TTC549 (cell line): ENCODE data around the gene TMEM217.

ENCODE experiments used
- FAIRE-seq: peaks from 2 replicates; lab custom pipeline; 2012; peaks lifted over from hg19 to GRCh38; lab: Jason Lieb, UNC

TMEM217 gene

DNA sequence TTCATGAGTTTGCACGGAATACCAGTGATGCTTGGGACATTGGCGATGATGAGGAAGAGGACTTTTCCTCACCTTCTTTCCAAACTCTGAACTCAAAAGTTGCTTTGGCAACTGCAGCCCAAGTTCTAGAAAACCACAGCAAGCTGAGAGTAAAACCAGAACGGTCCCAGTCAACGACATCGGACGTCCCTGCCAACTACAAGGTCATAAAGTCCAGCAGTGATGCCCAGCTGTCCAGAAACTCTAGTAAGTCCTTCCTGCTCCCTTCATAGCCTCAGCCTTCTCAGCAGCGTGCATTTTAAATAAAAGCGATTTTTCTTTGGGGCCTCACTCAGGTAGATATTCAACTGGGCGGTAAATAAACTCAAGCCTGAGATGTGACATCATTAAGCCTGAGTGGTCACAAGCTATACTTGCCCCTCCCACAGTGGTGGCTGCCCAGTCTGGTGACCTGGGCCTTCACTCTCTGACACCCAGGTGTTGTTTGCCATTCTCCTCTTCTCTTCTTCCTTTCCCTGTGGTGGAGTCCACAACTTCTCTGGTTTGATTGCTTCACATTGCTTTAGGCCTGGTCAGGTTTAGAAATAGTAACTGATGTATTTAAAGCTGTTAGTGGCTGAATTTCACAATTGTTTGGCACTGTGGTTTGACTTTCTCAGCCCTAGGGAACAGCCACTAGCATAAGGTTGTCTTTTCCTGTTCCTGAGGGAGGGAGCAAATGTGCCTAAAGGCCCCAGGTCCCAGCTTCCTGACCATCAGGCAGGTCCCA is 21.6 kb upstream of the TMEM217 start:
- FAIRE-seq = no peak

DNA sequence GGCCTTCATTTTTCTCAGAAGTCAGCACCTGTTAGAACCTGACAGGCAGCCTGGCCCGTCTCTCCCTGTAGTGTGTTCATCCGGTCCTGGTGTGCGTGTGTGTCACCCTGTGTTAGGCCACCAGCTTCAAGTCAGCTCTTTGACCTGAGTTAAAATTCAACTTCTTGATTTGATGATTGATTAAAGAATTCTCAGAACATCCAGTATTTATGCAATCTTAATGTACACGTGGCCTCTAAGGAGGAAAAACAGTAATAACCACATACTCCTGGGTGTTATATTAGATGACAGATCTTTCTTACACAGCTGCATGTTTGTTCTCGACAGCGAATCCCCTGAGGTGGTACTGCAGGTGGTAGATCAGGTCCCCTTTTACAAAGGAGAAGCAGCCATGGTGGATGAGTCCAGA is 19.1 kb upstream of the TMEM217 start:
- FAIRE-seq = no peak

DNA sequence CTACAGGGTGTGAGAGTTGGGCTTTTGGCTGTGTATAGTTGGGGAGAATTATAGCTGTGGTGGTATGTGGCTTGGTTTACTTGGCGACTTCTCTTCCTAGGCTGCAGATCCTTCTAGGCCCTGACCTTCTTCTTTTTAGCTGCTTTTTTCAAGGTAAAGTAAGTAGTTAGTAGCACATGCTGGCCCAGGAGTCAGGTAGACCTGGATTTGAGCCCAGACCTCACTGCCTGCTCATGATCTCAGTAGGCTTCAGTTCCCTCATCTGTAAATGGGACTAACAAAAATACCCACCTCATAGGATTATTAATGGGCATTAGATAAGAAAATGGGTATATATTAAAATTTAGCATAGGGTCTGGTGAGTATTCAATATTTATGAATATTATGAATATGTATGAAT is 17.4 kb upstream of the TMEM217 start:
- FAIRE-seq = no peak

DNA sequence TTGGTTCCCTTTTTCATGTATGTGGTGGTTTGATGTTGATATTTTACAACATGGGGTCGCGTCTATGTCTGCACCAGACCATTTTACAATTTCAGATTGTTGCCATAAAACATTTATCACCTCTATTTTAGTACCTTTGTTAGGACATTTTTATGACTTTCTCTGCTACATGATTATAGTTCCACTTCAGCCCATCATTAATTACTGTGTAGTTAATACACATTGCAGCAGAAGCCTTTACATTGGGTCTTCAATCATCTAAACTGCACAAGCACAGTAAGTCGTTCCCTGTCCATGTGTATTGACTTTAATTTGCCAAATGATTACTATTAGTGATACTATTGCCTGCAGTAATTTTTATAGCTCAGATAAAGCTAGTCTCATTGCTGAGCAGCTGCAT is 15.7 kb upstream of the TMEM217 start:
- no peak for FAIRE-seq

DNA sequence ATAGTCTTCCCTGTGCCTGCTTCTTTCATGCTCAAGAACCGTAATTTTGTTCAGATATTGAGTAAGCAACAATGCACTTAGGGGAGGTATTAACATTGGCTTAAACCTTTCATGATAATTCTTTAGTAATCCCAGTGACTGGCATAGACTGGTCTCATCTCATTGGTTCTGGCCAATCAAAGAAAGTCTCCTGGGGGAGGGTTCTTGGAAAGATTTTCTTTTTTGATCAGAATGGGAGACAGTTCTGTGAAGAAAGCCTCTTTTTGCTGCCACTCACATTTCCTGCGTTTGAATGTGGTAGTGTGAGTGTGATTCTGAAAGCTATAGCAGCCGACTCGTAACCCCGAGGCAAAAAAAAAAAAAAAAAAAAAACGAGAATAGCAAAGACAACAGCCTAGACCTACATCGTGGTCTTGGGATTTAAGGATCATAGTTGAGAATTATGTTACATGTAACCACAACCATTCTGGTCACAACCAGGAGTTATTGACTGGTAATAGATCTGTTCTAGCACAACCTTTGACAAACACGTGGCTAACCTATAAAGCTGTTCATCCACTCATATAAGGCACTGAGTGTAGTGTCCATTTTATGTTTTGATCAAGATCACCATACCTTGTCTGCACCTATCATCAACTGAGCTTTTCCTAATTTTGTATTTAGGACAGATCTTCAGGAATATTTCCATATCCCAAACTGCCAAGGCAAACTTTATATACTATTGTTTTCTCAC is 15.1 kb upstream of the TMEM217 start:
- FAIRE-seq = no peak

DNA sequence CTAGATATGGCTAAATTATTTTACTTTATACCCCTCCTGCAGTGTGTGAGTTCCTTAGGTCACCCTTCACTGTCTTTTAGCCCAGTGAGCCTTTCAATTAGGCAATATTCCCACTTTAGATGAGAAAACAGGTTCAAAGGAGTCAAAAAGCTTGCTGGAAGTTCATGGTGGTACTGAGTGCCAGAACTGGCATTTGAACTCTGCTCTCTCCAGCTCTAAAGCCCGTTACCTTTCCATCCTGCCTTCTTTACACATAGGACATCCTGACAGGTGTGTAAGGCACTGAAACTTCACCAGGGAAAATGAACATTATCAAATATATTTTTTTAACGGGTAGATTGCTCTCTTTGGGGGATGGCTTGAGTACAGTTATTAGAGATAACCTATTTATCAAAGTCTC is 11.2 kb upstream of the TMEM217 start:
- FAIRE-seq = no peak

DNA sequence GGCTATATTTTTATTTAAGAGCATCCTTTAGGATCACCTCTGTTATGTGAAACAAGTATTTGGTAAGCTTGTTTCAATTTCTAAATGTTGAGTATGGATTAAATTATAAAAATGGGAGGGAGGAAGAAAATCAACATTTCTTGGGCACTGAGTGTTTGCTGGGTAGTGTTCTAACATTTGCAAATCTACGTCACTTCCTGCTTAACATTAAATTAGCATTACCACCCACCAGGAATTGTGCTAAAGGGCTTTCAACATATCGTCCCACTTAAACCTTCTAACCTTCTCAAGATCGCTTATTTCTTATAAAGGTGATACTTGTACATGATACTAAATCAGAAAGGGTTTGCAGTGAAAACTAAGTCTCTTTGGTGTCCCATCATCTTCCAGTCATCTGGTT is 7.9 kb upstream of the TMEM217 start:
- no peak for FAIRE-seq

DNA sequence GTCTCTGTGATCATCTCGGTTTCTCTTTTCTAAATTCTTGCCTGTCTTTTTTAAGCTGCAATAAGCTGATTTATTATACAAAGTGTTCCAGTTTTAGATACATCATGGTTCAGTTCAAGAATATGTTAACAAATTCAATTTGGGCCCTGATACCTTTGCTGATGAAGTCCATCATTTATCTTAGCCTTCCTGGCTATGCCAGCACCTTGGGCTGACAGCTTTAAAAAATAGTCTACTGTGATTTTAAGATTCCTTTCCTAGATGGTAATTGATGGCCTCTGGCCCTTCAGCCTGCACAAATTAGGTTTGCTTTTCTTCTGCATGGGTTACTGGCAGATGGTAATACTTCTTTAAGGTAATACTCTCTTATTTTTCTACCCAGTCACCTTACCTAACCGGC is 7.1 kb upstream of the TMEM217 start:
- no peak for FAIRE-seq

DNA sequence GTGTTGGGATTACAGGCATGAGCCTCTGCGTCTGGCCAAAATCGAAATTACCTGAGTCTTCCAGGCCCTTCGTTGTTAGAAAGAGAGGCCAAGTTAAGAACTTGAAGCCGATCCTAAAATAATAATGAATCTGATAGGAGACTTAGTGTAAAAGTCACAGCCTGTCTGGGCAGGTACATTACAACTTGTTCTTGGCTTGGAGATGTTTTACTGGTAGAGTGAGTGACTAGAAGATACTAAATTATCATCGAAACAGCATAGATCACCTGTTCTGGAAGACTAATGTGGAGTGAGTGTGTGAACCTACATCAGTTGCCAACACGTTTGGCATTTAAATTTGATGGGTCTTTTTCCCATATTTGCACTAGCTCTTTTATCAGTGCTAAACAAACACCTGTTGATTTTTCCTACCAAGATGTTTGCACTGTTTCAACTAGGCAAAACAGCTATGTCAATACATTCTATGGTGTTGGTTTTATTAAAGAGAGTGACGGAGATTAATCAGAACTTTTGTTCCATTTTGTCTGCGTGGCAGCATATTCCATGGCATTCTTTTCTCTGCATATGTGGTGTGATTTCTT is 4.6 kb upstream of the TMEM217 start:
- FAIRE-seq = no peak

DNA sequence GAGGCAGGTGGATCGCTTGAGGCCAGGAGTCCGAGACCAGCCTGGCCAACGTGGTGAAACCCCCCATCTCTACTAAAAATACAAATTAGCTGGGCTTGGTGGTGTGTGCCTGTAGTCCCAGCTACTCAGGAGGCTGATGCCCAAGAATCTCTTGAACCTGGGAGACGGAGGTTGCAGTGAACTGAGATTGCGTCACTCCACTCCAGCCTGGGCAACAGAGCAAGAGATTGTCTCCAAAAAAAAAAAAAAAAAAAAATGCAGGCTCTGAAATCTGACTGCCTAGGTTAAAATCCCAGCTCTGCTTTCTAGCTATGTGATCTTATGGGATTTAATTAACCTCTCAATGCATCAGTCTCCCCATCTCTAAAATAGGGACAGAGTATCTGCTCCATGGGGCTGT is 3.3 kb upstream of the TMEM217 start:
- no peak for FAIRE-seq

DNA sequence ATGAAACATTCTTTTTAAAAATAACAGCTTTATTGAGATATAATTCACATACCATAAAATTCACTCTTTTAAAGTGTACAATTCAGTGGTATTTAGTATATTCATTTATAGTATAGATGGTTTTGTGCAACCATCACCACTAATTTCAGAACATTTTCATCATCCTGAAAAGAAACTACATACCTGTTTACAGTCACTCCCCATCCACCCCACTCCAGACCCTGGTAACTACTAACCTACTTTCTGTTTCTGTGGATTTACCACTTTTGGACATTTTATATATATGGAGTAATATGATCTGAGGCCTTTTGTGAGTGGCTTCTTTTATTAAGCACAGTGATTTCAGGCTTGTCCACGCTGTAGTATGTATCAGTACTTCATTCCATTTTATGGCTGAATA is 2.5 kb upstream of the TMEM217 start:
- FAIRE-seq = no peak

DNA sequence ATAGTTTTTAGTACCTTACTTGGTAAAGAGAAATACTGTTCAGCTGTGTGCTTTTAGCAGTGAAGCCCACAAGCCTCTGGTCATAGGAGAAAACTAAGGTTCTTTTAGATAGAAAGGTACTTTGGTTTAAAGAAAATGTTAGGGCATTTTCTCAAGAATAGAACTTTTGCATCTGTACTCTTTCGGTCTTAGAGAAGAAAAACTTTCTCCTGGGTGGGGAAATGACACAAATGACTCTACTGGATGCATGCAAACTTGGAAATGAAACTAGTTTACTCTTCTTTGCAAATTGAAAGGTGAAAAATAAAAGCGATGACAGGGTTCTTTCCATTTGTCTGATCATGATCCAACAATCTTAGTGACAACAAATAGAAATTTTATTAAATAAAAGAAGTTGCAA is 2.1 kb upstream of the TMEM217 start:
- no peak for FAIRE-seq

DNA sequence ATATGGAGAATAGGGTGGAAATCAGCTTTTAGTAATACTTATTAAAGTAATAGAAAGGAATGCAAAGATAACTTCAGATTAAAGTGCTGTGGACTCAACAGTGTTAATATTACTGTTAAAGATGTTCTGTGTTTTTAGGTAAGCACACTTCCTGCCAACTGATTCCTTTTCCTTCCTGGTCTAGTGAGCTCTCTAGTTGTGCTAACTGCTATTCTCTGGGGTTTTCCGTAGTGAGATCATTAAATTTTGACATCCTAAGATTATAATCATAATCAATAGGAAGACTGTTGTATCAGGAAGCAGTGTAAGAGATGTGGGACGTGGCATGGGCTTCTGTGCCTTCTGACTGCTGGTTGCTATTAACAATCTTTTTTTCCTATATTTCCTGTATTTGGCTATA is 1.2 kb upstream of the TMEM217 start:
- no peak for FAIRE-seq

DNA sequence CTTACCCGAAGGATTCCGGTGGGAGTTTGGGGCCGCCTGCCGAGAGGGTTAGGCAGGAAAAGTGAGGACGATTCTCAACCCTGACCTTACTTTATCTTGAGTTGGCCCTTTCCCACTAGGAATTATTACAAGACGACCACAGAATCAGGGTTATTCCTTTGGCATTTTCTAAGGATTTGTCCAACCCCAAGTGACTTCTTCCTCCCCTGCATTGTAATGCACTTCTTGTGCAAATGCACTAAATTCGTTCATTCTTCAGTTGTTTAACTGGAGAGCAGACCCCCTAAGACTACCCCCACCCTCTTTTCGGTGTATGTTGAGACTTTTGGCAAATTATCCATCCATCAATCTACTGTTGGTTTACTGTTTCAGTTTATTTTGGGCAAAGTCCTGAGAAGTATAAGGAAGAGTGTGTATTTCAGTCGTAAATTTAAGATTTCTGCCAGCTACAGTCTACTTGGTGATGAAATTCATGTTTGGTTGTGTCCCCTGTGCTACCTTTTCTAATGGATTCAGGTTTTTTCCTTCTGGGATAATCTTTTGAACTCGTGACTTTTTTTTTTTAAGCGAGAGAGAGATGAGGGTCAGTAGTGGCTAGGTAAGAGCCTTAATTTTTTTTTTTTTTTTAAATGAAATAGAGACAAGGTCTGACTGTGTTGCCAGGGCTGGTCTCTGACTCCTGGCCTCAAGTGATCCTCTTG is 611 bp upstream of the TMEM217 start:
- FAIRE-seq = no peak

DNA sequence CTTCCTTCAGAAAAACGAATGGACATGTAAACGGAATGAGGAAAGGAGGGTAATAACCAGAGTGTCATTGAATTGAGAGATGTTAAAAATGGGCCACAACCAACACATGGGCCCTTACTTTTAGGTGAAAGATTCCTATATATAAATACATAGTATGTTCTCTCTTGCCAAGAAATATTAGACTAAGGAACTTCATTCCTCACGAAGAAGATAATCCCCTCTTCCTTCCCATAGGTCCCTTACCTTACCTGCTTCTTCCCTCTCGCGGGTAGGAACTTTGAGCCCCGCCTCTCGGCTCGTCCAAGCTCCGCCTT is 667 bp downstream of the TMEM217 start:
- FAIRE-seq = no peak

DNA sequence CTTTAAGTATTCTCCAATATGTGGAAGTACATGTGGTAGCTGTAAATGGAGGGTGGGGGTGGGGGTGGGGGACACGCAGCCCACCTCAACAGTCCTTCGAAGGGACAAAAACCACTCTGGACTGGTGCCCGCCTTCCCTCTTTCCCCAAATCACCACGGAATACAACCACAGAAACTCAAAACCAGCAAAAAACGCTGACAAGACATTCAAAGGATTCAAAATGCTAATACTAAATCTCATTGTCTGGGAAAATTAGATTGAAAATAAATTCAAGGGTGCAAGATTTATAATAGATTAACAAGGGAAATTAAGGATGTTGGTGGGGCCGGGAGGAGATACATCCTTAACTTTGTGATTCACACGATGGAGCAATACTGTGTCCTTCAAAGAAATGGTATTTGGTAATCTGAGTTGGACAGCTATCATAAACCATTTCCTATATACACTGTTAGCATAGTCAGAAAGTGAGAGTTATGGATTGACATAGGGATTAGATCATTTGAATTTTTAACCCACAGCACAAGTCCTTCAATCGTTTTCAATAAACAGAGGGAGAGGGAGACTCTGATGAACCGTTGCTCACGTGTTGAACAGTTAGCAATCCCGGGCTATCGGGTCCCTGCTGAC is 1.1 kb downstream of the TMEM217 start:
- no peak for FAIRE-seq

DNA sequence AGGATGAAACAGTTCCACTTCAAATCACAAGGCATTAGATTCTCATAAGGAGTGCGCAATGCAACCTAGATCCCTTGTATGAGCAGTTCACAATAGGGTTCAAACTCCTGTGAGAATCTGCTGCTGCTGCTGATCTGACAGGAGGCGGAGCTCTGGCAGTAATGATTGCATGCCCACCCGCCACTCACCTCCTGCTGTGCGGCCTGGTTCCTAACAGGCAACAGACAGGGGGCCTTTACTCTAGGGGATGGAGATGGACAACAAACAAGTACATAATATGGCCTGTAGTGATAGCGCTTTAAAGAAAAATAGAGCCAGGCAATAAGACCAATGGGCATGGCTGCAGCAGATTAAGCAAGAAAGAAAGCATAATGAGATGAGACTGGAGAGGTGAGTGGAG is 3.1 kb downstream of the TMEM217 start:
- FAIRE-seq = no peak

DNA sequence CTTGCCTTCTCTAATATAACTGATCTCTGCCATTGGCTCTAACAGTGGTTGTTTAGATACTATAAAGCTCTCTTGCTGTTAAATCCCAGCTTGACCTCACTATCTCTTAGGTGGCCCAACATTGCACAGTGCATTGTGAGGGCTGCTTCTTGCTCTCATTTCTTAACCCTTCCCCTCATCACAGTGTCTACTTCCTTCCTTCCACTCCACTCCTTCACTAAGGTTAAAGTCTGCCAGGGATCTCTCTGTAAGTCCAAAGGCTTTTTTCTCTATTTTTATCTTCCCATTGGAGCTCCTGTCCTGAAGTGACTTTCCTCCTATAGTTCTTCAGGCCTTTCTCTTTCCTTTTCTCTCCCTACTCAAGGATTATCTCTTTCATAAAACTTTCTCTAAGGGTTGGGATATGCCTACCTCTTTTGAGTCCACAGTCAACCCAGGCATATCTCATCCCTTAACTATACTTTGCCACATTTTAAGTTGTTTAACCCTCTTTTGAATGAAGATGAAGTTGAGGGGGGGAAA is 4.4 kb downstream of the TMEM217 start:
- no peak for FAIRE-seq

DNA sequence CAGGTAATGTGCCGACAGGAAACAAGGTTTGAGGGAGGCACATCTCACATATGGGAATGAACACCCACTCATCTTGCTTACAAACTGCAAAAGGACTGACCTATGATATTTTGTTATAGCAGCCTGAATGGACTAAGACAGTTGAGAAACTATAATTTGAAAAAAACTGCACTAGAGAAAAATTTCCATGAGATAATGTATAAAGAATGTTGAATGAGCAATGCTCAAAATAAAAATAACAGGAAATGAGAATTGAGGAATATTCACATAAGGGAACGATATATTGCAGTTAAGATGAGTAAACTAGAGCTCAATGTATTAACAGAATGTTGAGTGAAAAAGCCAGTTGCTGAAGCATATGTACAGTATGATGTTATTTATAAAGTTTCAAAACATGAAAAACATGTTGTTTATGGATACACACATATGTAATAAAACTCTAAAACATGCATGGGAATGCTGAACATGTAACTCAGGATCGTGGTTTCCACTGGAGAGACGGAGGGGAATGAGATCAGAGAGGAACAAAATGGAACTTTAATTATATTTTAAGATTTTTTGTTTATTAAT is 6.6 kb downstream of the TMEM217 start:
- FAIRE-seq = no peak

DNA sequence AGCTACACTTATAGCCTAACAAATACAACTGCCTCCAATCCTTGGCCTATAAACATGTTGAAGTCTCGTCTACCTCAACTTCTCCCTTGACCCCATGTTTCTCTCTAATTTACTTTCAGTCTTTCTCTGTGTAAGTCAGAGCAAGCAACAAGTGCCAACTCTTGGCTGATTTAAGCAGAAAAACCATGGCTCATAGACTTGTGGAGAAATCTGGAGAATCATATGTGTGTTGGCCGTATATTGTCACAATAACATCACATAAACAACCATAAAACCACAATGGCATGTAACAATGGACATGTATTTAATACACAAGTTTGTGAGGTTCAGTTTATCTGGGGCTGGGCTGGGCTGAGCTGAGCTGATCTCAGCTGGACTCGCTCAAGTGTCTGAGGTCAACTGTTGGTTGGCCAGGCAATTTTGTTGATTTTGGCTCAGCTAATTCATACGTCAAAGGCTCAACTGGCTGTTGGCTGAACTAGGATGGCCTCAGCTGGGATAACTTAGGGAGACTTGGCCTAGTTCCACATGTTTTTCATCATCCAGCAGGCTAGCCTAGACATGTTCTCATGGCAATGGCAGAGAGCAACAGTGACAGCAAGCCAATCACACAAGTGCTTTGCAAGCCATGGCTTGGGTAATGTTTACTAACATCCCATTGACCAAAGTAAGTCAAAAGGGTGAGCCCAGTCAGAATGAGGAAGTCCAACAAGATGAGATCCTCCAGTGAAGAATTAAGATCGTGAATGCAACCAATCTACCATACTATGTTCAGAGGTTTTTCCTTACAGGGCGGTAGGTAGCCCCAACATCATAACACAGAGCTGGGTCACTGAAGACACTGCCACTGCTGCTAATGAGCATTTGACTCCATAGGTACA is 13.3 kb downstream of the TMEM217 start:
- peak; percentile 52 for FAIRE-seq

DNA sequence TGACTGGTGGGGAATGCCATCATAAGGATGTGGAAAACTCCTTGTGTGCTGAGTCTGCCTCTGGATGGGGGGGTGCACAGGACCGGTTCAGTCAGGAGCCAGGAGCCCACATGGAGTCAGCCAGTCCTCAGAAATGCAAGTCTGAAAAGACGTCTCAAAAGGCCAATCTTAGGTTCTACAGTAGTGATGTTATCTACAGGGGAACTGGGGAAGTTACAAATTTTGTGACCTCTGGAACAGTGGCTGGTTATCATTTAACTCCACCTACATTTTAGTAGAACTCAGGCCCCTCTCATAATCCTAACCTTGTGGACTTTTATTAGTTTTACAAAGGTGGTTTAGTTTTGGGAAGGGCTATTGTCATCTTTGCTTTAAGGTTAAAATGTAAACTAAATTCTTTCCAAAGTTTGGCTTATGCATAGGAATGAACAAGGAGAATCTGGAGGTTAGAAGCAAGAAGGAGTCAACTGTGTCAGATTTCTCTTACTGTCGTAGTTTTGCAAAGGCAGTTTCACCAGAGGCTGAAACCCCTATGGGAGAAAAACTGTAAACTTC is 14.1 kb downstream of the TMEM217 start:
- no peak for FAIRE-seq
